Muscle of leg (tissue), 11 donors: ENCODE measurements around the gene UBAC1. TPM values are rescaled to one million over a fixed set of nuclear protein-coding genes. Genes with fewer than 3 reads are reported as not detected.
"Not testable (repeated sequence)": the region's sequence is repeated elsewhere in the genome, so short reads cannot be mapped to it uniquely, and the experiment has no call there.

Experiments
- DNase-seq: peaks from one replicate; pipeline ENCODE4 v3.0.0; 2013
- H3K27ac ChIP-seq: one replicate; pipeline ENCODE4 v1.5.1; 2013; ENCODE audit warnings: mild to moderate bottlenecking, low read length, control low read depth
- H3K27me3 ChIP-seq: one replicate; pipeline ENCODE4 v1.6.1; 2013; ENCODE audit warnings: low read length; ENCODE audit not compliant: control insufficient read depth, insufficient read depth
- H3K36me3 ChIP-seq: one replicate; pipeline ENCODE4 v1.6.1; 2013; ENCODE audit warnings: low read length; ENCODE audit not compliant: control insufficient read depth, insufficient read depth
- H3K4me1 ChIP-seq: one replicate; pipeline ENCODE4 v1.6.1; 2013; ENCODE audit warnings: low read length; ENCODE audit not compliant: control insufficient read depth, insufficient read depth
- H3K4me3 ChIP-seq: one replicate; pipeline ENCODE4 v1.5.1; 2013; ENCODE audit warnings: low read length, control low read depth
- H3K9me3 ChIP-seq: replicated peaks from 2 replicates; pipeline ENCODE4 v1.6.1; 2013; ENCODE audit warnings: low read depth, low read length; ENCODE audit not compliant: control insufficient read depth
- WGBS: methylation state at CpG from one replicate; pipeline ENCODE4 v1.1.5; 2013; ENCODE audit warnings: missing lambda C conversion rate; ENCODE audit not compliant: insufficient coverage; 5-methylcytosine and 5-hydroxymethylcytosine counted together
- polyA plus RNA-seq, 8 donors: library from polyadenylated mRNA; unstranded; fragments of 120-200 nt; gene quantifications; one replicate each; pipeline versions ENCODE4 v1.2.1 to v1.2.3, GENCODE V29; 2013; ENCODE audit warnings: inconsistent platforms in 1 of 8, low replicate concordance in 1 of 8; ENCODE audit not compliant: insufficient read length in 8 of 8, insufficient read depth in 1 of 8
- total RNA-seq: library from RNA; stranded (reverse); fragments of 120-200 nt; gene quantifications from one replicate; pipeline ENCODE4 v1.2.4, GENCODE V29; 2013

The UBAC1 gene
- total and polyA plus RNA-seq, 9 donors, result 34.1 to 51.8 (median 40.6) TPM

DNA sequence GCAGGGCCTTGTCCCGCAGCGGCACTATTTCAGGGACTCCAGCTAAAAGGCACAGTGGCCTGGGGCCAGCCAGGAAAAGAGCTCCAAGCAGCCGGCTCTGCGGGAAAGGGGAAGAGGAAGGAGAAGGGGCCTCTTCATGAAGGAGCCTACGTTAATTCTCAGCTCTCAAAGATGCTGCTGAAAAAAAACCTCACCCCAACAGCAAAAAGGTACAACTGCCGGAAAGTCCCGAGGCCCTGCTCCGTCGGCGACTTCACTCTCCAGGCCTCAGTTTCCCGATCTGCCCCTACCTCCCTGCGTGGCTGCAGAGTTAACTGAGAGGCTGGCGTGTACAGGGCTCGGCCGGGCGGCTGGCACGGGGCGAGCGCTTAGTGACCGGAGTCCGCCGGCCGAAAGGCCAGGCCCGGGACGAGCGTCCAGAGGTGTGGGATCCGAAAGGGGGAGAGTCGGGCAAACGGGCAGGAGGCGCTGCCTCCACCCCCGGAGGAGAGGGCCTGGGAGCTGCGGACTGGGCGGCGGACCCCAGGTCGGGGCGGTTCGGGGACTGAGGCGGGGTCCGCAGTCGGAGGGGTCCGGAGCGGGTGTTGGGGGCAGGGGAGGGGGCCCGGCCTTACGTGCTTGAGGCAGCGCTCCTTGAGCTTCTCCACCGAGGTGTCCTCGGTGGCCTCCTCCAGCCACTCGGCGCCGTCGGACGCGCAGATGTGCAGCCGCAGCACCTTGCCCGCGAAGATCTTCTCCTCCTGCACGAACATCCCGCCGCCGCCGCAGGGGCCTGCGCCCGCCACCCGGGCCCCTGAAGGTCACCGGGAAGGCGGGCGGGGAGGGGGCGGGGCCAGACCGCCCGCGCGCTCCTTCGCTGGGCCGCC lies 529 bp downstream of the UBAC1 start:
- peak; percentile 46 for DNase-seq
- peaks cover 18% of the 10 kb centered on the region for H3K4me1 ChIP-seq
- WGBS, result under 1% methylated on average over 62 of the region's 74 CpGs

DNA sequence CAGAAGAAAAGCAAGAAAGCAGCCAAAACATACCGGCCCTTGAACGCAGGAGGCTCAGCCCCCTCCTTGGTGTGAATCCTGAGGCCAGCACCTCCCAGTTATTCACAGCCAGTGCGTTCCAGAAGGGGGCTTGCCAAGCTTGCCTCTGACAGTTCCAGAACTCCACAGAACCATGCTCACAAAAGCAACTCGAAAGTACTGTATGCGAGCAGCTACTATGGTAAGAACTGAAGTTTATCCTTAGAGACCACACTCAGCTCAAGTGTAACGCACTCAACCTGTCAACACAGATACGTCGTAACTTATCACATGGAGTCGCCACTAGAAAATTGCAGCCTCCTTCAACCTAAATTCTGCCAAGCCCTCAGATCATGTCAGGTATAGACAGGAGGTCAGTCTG lies 1.4 kb downstream of the UBAC1 start:
- 46% methylated on average over 9 of the region's 9 CpGs for WGBS
- Histone ChIP-seq H3K9me3 (no peaks in the 10 kb centered on the region), H3K36me3 (peaks cover 3% of the 10 kb centered on the region), H3K27me3 (peaks cover 5% of the 10 kb centered on the region), H3K4me1 (peaks cover 18% of the 10 kb centered on the region), H3K27ac (peak overlapping the region; percentile 60), H3K4me3 (peak overlapping the region; percentile 75)
- DNase-seq, result no peak

More for the DNA sequence above, 529 bp downstream of the UBAC1 start:
- Histone ChIP-seq H3K27me3 (peaks cover 5% of the 10 kb centered on the region), H3K4me3 (peak overlapping the region; percentile 75), H3K36me3 (no peaks in the 10 kb centered on the region), H3K27ac (peak overlapping the region; percentile 60), H3K9me3 (no peaks in the 10 kb centered on the region)

- Histone ChIP-seq H3K4me1 (peaks cover 18% of the 10 kb centered on the region), H3K9me3 (no peaks in the 10 kb centered on the region), H3K36me3 (peaks cover 13% of the 10 kb centered on the region), H3K4me3 (no peak overlapping the region), H3K27me3 (peaks cover 3% of the 10 kb centered on the region), H3K27ac (no peak overlapping the region)
- DNase-seq, result peak; percentile 57
- WGBS, result 83% methylated on average over 1 of the region's 12 CpGs
Measured at GRCh38 chr9:135958485-135958884, 2.7 kb downstream of the UBAC1 start.

DNA sequence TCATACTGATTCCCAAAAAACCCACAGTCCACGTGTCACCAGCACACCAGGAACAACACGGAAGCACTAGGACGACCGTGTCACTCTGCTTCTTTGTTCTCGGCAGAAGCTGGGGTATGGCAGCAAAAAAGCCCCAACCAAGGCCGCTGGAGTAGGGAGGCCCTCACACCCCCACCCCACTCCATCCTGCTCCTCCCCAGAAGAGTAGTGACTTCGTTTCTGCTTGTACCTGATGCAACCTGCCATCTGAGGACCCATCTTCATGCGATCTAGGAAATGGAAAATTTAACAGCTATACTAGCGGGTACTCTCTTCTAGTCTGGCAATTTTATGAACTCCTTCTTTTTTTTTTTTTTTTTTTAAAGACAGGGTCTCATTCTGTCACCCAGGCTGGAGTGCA lies 3.7 kb downstream of the UBAC1 start:
- 87% methylated on average over 6 of the region's 9 CpGs for WGBS
- DNase-seq, result no peak
- peaks cover 22% of the 10 kb centered on the region for H3K36me3 ChIP-seq
- no peaks in the 10 kb centered on the region for H3K27me3 ChIP-seq
- H3K4me1 ChIP-seq, result peaks cover 24% of the 10 kb centered on the region
- no peaks in the 10 kb centered on the region for H3K9me3 ChIP-seq
- H3K27ac ChIP-seq, result no peak overlapping the region
- no peak overlapping the region for H3K4me3 ChIP-seq

DNA sequence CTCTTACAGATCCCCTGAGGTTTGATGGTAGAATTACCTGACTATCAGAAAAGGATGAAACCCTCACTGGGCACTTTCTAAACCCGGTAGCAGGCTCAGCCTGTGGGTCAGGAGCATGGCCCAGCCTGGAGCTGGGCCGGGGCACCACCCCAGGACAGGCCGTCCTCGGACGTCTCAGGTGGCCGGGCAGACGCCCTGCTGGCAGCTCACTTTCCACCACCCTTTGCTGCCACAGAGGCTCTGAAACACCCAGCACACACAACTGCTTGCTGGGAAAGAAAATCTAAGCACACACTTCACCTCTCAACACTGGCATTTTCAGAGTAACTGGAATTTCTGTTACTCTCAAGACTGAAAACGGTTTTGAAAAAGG lies 4.4 kb downstream of the UBAC1 start:
- Histone ChIP-seq H3K4me1 (peaks cover 29% of the 10 kb centered on the region), H3K36me3 (peaks cover 24% of the 10 kb centered on the region), H3K9me3 (no peaks in the 10 kb centered on the region), H3K4me3 (no peak overlapping the region), H3K27ac (peak overlapping the region; percentile 6), H3K27me3 (no peaks in the 10 kb centered on the region)
- WGBS, result 83% methylated on average over 6 of the region's 8 CpGs
- no peak for DNase-seq

- DNase-seq, result no peak
- no peaks in the 10 kb centered on the region for H3K9me3 ChIP-seq
- H3K27me3 ChIP-seq, result no peaks in the 10 kb centered on the region
- no peak overlapping the region for H3K27ac ChIP-seq
- WGBS, result 81% methylated on average over 22 of the region's 32 CpGs
- H3K36me3 ChIP-seq, result peaks cover 24% of the 10 kb centered on the region
- H3K4me1 ChIP-seq, result peaks cover 31% of the 10 kb centered on the region
- H3K4me3 ChIP-seq, result no peak overlapping the region
Measured at GRCh38 chr9:135955934-135956801, 5.0 kb downstream of the UBAC1 start.

DNA sequence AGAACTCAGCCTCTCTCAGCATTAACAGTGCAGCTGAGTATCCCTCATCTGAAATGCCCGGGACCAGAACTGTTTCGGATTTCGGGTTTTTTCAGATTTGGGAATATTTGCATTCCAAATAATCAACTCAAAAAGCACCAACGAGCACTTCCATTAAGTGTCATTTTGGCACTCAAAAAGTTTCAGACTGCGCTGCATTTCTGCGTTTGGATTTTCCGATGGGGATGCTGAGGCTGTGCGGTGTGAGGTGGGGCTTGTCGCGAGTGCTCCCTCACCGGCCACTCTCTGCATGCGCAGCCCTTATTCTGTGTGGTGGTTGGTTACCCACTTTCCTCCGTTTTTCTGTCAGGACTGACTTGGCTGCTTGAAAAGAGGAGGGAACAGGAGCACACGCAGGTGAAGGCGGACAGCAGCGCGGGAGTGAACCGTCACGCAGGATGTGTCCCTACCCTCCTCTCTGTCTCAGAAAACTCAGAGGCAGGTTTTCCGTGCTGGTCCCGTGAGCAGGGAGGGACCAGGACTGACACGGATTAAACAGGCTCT lies 8.4 kb downstream of the UBAC1 start:
- Histone ChIP-seq H3K4me1 (peaks cover 40% of the 10 kb centered on the region), H3K27me3 (no peaks in the 10 kb centered on the region), H3K4me3 (no peak overlapping the region), H3K36me3 (peaks cover 35% of the 10 kb centered on the region), H3K9me3 (no peaks in the 10 kb centered on the region), H3K27ac (peak overlapping the region; percentile 59)
- WGBS, result 93% methylated on average over 15 of the region's 22 CpGs
- DNase-seq, result no peak

DNA sequence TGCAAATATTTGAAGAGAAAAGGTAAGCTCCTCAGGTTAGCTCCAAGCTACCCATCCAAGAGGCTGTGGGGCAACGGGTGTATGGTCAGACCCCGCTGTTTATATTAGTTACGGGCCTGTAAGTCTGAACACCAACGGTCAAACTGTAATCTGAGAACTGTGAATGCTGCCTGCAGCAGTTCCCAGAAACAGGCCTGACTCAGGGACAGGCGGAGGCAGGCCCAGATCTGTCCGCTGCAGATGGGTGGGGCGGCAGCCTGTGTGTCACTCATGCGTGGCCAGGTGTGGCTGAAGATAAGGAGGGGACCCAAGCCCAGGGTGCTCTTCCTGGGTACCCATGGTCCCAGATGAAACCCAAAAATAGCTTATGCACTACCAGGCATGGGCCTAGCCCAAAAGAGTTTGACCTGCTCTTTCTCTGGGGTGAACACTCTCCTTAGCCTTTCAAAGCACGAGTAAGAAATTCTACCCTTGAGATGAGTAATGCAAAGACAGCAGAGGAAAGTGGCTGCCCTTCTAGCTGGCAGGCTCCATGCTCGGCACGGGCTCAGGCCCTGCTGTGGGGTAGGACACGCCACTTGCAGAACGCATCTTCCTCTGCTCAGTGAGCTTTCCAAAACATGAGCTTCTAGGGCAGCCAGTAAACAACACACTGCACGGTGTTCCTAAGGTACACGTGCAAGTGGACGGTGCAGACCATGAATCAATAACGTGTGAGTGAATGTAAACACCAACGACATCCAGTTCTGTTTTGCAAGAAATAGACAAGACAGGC lies 9.1 kb downstream of the UBAC1 start:
- peak; percentile 76 for DNase-seq
- H3K27me3 ChIP-seq, result no peaks in the 10 kb centered on the region
- H3K27ac ChIP-seq, result peak overlapping the region; percentile 59
- H3K36me3 ChIP-seq, result peaks cover 41% of the 10 kb centered on the region
- H3K9me3 ChIP-seq, result no peaks in the 10 kb centered on the region
- no peak overlapping the region for H3K4me3 ChIP-seq
- 69% methylated on average over 18 of the region's 18 CpGs for WGBS
- peaks cover 38% of the 10 kb centered on the region for H3K4me1 ChIP-seq

GRCh38 chr9:135951310-135951709 lies 9.9 kb downstream of the UBAC1 start:
- H3K4me1 ChIP-seq, result peaks cover 36% of the 10 kb centered on the region
- not testable (repeated sequence) for DNase-seq, H3K9me3 ChIP-seq, H3K27me3 ChIP-seq, H3K4me3 ChIP-seq
- H3K27ac ChIP-seq, result peak overlapping the region; percentile 59
- peaks cover 49% of the 10 kb centered on the region for H3K36me3 ChIP-seq
- 96% methylated on average over 7 of the region's 8 CpGs for WGBS
